HepG2 (cell line): Measurements from ENCODE around the gene ATP1B2. TPM values are rescaled to one million over a fixed set of nuclear protein-coding genes. Genes with fewer than 3 reads are reported as not detected.

ENCODE experiments used
- ATAC-seq: fragments of 200-7000 bp; cut with Tn5 transposase; 3 replicates; pipeline ENCODE4 v1.9.1; 2020; ENCODE audit warnings: mild to moderate bottlenecking, moderate library complexity
- BruUV-seq: library from RNA; stranded (reverse); fragments of 400-500 nt; replicated peaks from 2 replicates; lab custom pipeline; 2021; lab: Mats Ljungman, UMichigan
- CTCF ChIA-PET: fragments of 300-600 bp; formaldehyde crosslinking; extraction: SDS; loops from one replicate; lab custom pipeline; 2021; ENCODE audit warnings: low total read pairs, inconsistent platforms, low intra/inter-chr PET ratio; lab: Yijun Ruan, JAX
- POLR2A ChIA-PET: fragments of 350-600 bp; sonication (Branson Sonifier 250); formaldehyde crosslinking; loops from one replicate; lab custom pipeline; 2020; ENCODE audit warnings: antibody characterized with exemption, inconsistent platforms; lab: Yijun Ruan, JAX
- DNase-seq: peaks from one replicate; pipeline ENCODE4 v3.0.0-alpha.2; 2015; ENCODE audit warnings: low spot score
- FAIRE-seq: peaks from 3 replicates; lab custom pipeline; 2011; peaks lifted over from hg19 to GRCh38; lab: Jason Lieb, UNC
- H2AFZ ChIP-seq: one replicate; pipeline ENCODE4 v1.6.1; 2011; ENCODE audit warnings: low read length, inconsistent platforms
- H3K27ac ChIP-seq: fragments of 300-600 bp; 3 replicates; pipeline ENCODE4 v1.8.0; 2011; ENCODE audit warnings: mixed run types, mild to moderate bottlenecking, mixed read lengths, low read length, inconsistent platforms; ENCODE audit not compliant: insufficient read depth; ENCODE audit errors: extremely low read length
- H3K27me3 ChIP-seq, 2 experiments: fragments of 200-600 bp in 1 of 2; 2 replicates in 1 of 2; 3 replicates in 1 of 2; pipeline versions ENCODE4 v1.6.0 to v1.8.0; 2011; ENCODE audit warnings: low read length in 2 of 2, mild to moderate bottlenecking in 2 of 2, moderate library complexity in 2 of 2, inconsistent platforms in 1 of 2; ENCODE audit not compliant: insufficient read depth in 2 of 2, control insufficient read depth in 1 of 2
- H3K36me3 ChIP-seq, 2 experiments: fragments of 200-600 bp in 1 of 2; replicated peaks in 1 of 2; 2 replicates in 1 of 2; 3 replicates in 1 of 2; pipeline versions ENCODE4 v1.5.1 to v1.8.0; 2011; ENCODE audit warnings: low read length in 2 of 2, inconsistent platforms in 1 of 2; ENCODE audit not compliant: insufficient read depth in 2 of 2, control insufficient read depth in 1 of 2
- H3K4me1 ChIP-seq: 2 replicates; pipeline ENCODE4 v1.5.1; 2012; ENCODE audit warnings: low read length, inconsistent platforms; ENCODE audit not compliant: insufficient read depth
- H3K4me2 ChIP-seq: 2 replicates; pipeline ENCODE4 v1.6.0; 2011; ENCODE audit warnings: low read depth, low read length, inconsistent platforms
- H3K4me3 ChIP-seq, 3 experiments: fragments of 200-600 bp in 1 of 3; sonication (generic), shearing (Covaris generic) in 1 of 3; replicated peaks in 1 of 3; 2 replicates each; pipeline ENCODE4 v1.5.1; 2011 to 2016; ENCODE audit warnings: low read length in 3 of 3, inconsistent platforms in 2 of 3, low read depth in 2 of 3, mild to moderate bottlenecking in 2 of 3, control low read depth in 1 of 3, mixed read lengths in 1 of 3; ENCODE audit not compliant: insufficient read depth in 1 of 3
- H3K79me2 ChIP-seq: one replicate; pipeline ENCODE4 v1.6.1; 2011; ENCODE audit warnings: low read length, inconsistent platforms; ENCODE audit not compliant: insufficient read depth
- H3K9ac ChIP-seq: 2 replicates; pipeline ENCODE4 v1.6.0; 2011; ENCODE audit warnings: mild to moderate bottlenecking, low read depth, low read length, inconsistent platforms; ENCODE audit not compliant: insufficient read depth
- H3K9me3 ChIP-seq: 2 replicates; pipeline ENCODE4 v1.5.1; 2012; ENCODE audit warnings: mild to moderate bottlenecking, low read length
- H4K20me1 ChIP-seq: 2 replicates; pipeline ENCODE4 v1.6.0; 2011; ENCODE audit warnings: inconsistent platforms, mild to moderate bottlenecking, low read length, moderate library complexity; ENCODE audit not compliant: insufficient read depth
- ETS1 ChIP-seq: sonication (generic); formaldehyde crosslinking; IDR thresholded peaks from 2 replicates; pipeline ENCODE4 v1.4.0; 2020; ENCODE audit warnings: missing genetic modification reagents
- HMGXB3 ChIP-seq: sonication (generic); formaldehyde crosslinking; IDR thresholded peaks from 2 replicates; pipeline ENCODE4 v1.4.0; 2020; ENCODE audit warnings: missing genetic modification reagents, borderline replicate concordance
- IRF1 ChIP-seq: sonication (generic); formaldehyde crosslinking; IDR thresholded peaks from 2 replicates; pipeline ENCODE4 v1.4.0; 2020; ENCODE audit warnings: low read depth, mild to moderate bottlenecking, missing genetic modification reagents
- MYPOP ChIP-seq: sonication (generic); formaldehyde crosslinking; IDR thresholded peaks from 2 replicates; pipeline ENCODE4 v1.8.1; 2023; ENCODE audit warnings: mild to moderate bottlenecking, moderate library complexity, missing genetic modification reagents
- SAP130 ChIP-seq: IDR thresholded peaks from 2 replicates; pipeline ENCODE4 v1.6.1; 2016; ENCODE audit warnings: low read depth
- ZNF205 ChIP-seq: IDR thresholded peaks from 2 replicates; pipeline ENCODE4 v1.6.1; 2018; ENCODE audit warnings: missing biosample characterization, missing genetic modification reagents
- ZNF33A ChIP-seq: sonication (generic); formaldehyde crosslinking; IDR thresholded peaks from 2 replicates; pipeline ENCODE4 v1.5.1; 2020; ENCODE audit warnings: missing genetic modification reagents, mild to moderate bottlenecking, moderate library complexity, borderline replicate concordance
- ZNF503 ChIP-seq: sonication (generic); formaldehyde crosslinking; IDR thresholded peaks from 2 replicates; pipeline ENCODE4 v1.4.0; 2020; ENCODE audit warnings: missing genetic modification reagents
- ZNF672 ChIP-seq: sonication (generic); formaldehyde crosslinking; IDR thresholded peaks from 2 replicates; pipeline ENCODE4 v1.8.1; 2022; ENCODE audit warnings: missing genetic modification reagents
- ZNF776 ChIP-seq: sonication (generic); formaldehyde crosslinking; IDR thresholded peaks from 2 replicates; pipeline ENCODE4 v1.4.0; 2020; ENCODE audit warnings: mild to moderate bottlenecking, missing genetic modification reagents
- ZNF883 ChIP-seq: sonication (generic); formaldehyde crosslinking; IDR thresholded peaks from 2 replicates; pipeline ENCODE4 v1.5.1; 2020; ENCODE audit warnings: mild to moderate bottlenecking, missing genetic modification reagents; ENCODE audit errors: not compliant biosample characterization
- ZSCAN30 ChIP-seq: sonication (generic); formaldehyde crosslinking; IDR thresholded peaks from 2 replicates; pipeline ENCODE4 v1.5.0; 2020; ENCODE audit warnings: mild to moderate bottlenecking, missing genetic modification reagents
- WGBS: methylation state at CpG from one replicate; pipeline ENCODE4 v1.1.6; 2017; ENCODE audit warnings: low lambda C conversion rate; 5-methylcytosine and 5-hydroxymethylcytosine counted together
- in situ Hi-C: cut with HindIII; loops from 2 replicates; pipeline ENCODE4 v1.10.0; 2017; ENCODE audit warnings: low pct_unique_long_range_greater_than_20kb; ENCODE audit not compliant: extremely low pct_ligation_motif_present
- intact Hi-C: fragments of 100-400 bp; cut with micrococcal nuclease; formaldehyde crosslinking; loops from one replicate; pipeline ENCODE4 v1.10.0; 2022; ENCODE audit not compliant: unreplicated experiment
- polyA plus RNA-seq, 8 experiments: library from polyadenylated mRNA; depleted of rRNA in 3 of 8; stranded (reverse) in 7 of 8; unstranded in 1 of 8; fragments of >200 nt; fragmentation: Illumina TruSeq in 4 of 8; extraction: Trizol in 4 of 8; gene quantifications; 2 replicates each; pipeline versions ENCODE4 v1.2.1 to v1.2.3, GENCODE V29; 2011 to 2016; ENCODE audit warnings: low read depth in 4 of 8, missing spikeins in 1 of 8, mixed read lengths in 1 of 8; ENCODE audit not compliant: insufficient read depth in 1 of 8
- total RNA-seq, 5 experiments: library from RNA; depleted of rRNA; stranded (reverse); fragments of >200 nt; fragmentation: Illumina TruSeq; extraction: Trizol; gene quantifications; 2 replicates each; pipeline ENCODE4 v1.2.3, GENCODE V29; 2016; ENCODE audit warnings: low read depth in 1 of 5

Gene ATP1B2
- total and polyA plus RNA-seq, 2 of the 13 experiments (the other 11 are each of a cell fraction or from before 2014, with no cell fraction given) = not detected

- H3K4me1 ChIP-seq = peaks cover 33% of the 10 kb centered on the region
- no TSS peak for BruUV-seq
- no peaks in the 10 kb centered on the region; a peak in 1 of 5 replicates for H3K36me3 ChIP-seq
- H3K9me3 ChIP-seq = no peaks in the 10 kb centered on the region
- intact Hi-C loops = loop anchor here (5.0 kb wide), 2 partner anchors 56 to 116 kb away; partner anchors contain the start of gene SHBG
- H3K27ac ChIP-seq = peak within 1 kb of the TSS; percentile 95
- in situ Hi-C loops = loop anchor here (5.0 kb wide), 2 partner anchors 56 to 101 kb away; partner anchors contain the start of gene SHBG
- FAIRE-seq = peak; percentile 85
- H2AFZ ChIP-seq = peak within 1 kb of the TSS; percentile 96
- peak; percentile 98 for DNase-seq
- H3K4me3 ChIP-seq = peak within 1 kb of the TSS; percentile 93 to 98 (median 95)
- H3K9ac ChIP-seq = peak within 1 kb of the TSS; percentile 97
- peaks cover 47% of the 10 kb centered on the region for H3K79me2 ChIP-seq
- H3K27me3 ChIP-seq = no peaks in the 10 kb centered on the region; a peak in 1 of 5 replicates
- 2% methylated on average over 21 of the region's 51 CpGs for WGBS
- CTCF ChIA-PET = interaction anchor here (1.3 to 1.8 kb wide), 3 partner anchors 29 to 101 kb away, joined by 3 to 12 read pairs (median 5); partner anchors contain the start of gene DNAH2
- H4K20me1 ChIP-seq = no peaks in the 10 kb centered on the region; the same call in 1 of the 2 replicates
- ATAC-seq = peak; percentile 90
- POLR2A ChIA-PET = interaction anchor here (0.7 to 5.5 kb wide), 36 partner anchors 11 to 642 kb away, joined by 3 to 89 read pairs (median 6); partner anchors contain the start of genes ATP1B2, BORCS6, CD68 and CHRNB1
- H3K4me2 ChIP-seq = peak within 1 kb of the TSS; percentile 98
- TF ChIP-seq ZNF205 = 0 out of 2 replicates have a peak, but pooled peaks have one; percentile 52
- TF ChIP-seq ETS1 (CRISPR knock-in tag) = no peak
- TF ChIP-seq ZNF883 = peak; percentile 23
- TF ChIP-seq ZNF776 (CRISPR knock-in tag) = no peak
- peak; percentile 66; the same call in 1 of the 2 replicates for TF ChIP-seq HMGXB3 (CRISPR knock-in tag)
- no peak for TF ChIP-seq ZNF672 (CRISPR knock-in tag)
- TF ChIP-seq ZNF503 (CRISPR knock-in tag) = no peak
- no peak for TF ChIP-seq ZSCAN30
- TF ChIP-seq MYPOP = peak; percentile 45; the same call in 1 of the 2 replicates
- no peak for TF ChIP-seq IRF1
- no peak for TF ChIP-seq ZNF33A (CRISPR knock-in tag)
- TF ChIP-seq SAP130 (CRISPR knock-in tag) = peak; percentile 96
Measured at GRCh38 chr17:7687908-7688807, 37.4 kb downstream of the ATP1B2 start, which contains the start of gene WRAP53. WRAP53 (plus strand) TSS chr17:7688477; CDS start chr17:7688649, 172 bp downstream.
